Activated B cell treated with CpG ODN at 0.5 μM for 24 hours (primary cell): ENCODE measurements around the gene PGRMC1. TPM values are rescaled to one million over a fixed set of nuclear protein-coding genes. Genes with fewer than 3 reads are reported as not detected.
A peak's percentile ranks its signal among the peaks of the same experiment; 100 is the strongest.

ENCODE experiments used
- ATAC-seq: fragments of 200-7000 bp; cut with Tn5 transposase; one replicate; pipeline ENCODE4 v1.10.0; 2021; ENCODE audit warnings: low read depth, mild to moderate bottlenecking, moderate library complexity
- CTCF ChIA-PET: fragments of 350-600 bp; sonication (Branson Sonifier 250); formaldehyde crosslinking; loops from one replicate; lab custom pipeline; 2021; ENCODE audit warnings: antibody characterized with exemption; lab: Charles Lee
- POLR2A ChIA-PET: fragments of 350-600 bp; sonication (Branson Sonifier 250); formaldehyde crosslinking; loops from one replicate; lab custom pipeline; 2021; ENCODE audit warnings: antibody characterized with exemption; lab: Charles Lee
- DNase-seq: peaks from one replicate; pipeline ENCODE4 v3.0.0; 2022
- H3K27ac Mint-ChIP-seq: one replicate; pipeline ENCODE4 v1.8.0; 2020; ENCODE audit warnings: mixed read lengths
- H3K27me3 Mint-ChIP-seq: one replicate; pipeline ENCODE4 v1.8.0; 2021; ENCODE audit warnings: mixed read lengths
- H3K36me3 Mint-ChIP-seq: one replicate; pipeline ENCODE4 v1.8.0; 2021; ENCODE audit warnings: low read depth, mixed read lengths
- H3K4me1 Mint-ChIP-seq: one replicate; pipeline ENCODE4 v1.8.0; 2021; ENCODE audit warnings: mixed read lengths
- H3K4me3 Mint-ChIP-seq: one replicate; pipeline ENCODE4 v1.8.0; 2020; ENCODE audit warnings: mild to moderate bottlenecking, mixed read lengths
- H3K9me3 Mint-ChIP-seq: one replicate; pipeline ENCODE4 v1.8.0; 2020; ENCODE audit warnings: mixed read lengths
- CTCF ChIP-seq: fragments of 200-600 bp; IDR thresholded peaks from one replicate; pipeline ENCODE4 v1.8.0; 2022; ENCODE audit warnings: antibody characterized with exemption, mild to moderate bottlenecking
- intact Hi-C: fragments of 100-400 bp; cut with micrococcal nuclease; formaldehyde crosslinking; loops from one replicate; pipeline ENCODE4 v1.15.1; 2024
- total RNA-seq: library from RNA; stranded (reverse); gene quantifications from 2 replicates; pipeline ENCODE4 v1.2.3, GENCODE V29; 2022

The PGRMC1 gene
- total RNA-seq, 1 donor from 2014 or later, result 9.8 TPM

GRCh38 chrX:119231936-119232445, 4.1 kb upstream of the PGRMC1 start:
- no peak for TF ChIP-seq CTCF
- no peaks in the 10 kb centered on the region for H3K9me3 Mint-ChIP-seq
- ATAC-seq (no peak), DNase-seq (no peak)
- intact Hi-C loops, result loop anchor here (10.0 kb wide), 2 partner anchors 173 to 257 kb away; partner anchors contain the start of gene LONRF3
- peaks cover 12% of the 10 kb centered on the region for H3K27me3 Mint-ChIP-seq
- POLR2A ChIA-PET, result no interaction called here
- peaks cover 6% of the 10 kb centered on the region for H3K4me1 Mint-ChIP-seq
- CTCF ChIA-PET, result no interaction called here
- H3K4me3 Mint-ChIP-seq, result no peak overlapping the region
- no peak overlapping the region for H3K27ac Mint-ChIP-seq
- H3K36me3 Mint-ChIP-seq, result no peaks in the 10 kb centered on the region

DNA sequence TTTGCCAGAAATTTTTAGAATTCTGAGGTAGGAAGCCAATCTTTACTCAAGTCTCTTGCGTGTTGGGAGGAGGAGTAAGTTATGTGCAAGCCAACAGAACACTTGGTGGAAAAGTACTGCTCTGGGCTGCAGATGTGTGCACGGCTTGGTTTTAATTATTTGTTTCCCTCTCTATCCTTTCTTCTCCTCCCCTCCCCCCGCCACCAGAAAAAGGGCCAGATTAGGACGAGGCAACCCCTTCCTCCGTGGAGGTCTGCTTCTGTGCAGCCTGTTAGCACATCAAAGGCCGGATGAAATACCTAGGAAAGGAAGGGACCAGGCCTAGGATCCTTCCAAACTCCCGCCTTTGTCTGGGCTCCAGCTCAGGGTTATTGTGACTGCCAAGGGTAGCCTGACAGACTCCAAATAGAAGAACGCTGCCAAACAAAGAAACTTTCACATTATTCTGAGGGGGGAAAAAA, 1.0 kb upstream of the PGRMC1 start:
- DNase-seq (no peak), ATAC-seq (no peak)
- intact Hi-C loops, result loop anchor here (10.0 kb wide), 2 partner anchors 170 to 260 kb away; partner anchors contain the start of gene LONRF3
- H3K36me3 Mint-ChIP-seq, result peaks cover under 1% of the 10 kb centered on the region
- H3K27me3 Mint-ChIP-seq, result no peaks in the 10 kb centered on the region
- H3K9me3 Mint-ChIP-seq, result no peaks in the 10 kb centered on the region
- POLR2A ChIA-PET, result no interaction called here
- H3K27ac Mint-ChIP-seq, result no peak overlapping the region
- peaks cover 16% of the 10 kb centered on the region for H3K4me1 Mint-ChIP-seq
- CTCF ChIA-PET, result no interaction called here
- TF ChIP-seq CTCF, result no peak
- H3K4me3 Mint-ChIP-seq, result no peak overlapping the region

DNA sequence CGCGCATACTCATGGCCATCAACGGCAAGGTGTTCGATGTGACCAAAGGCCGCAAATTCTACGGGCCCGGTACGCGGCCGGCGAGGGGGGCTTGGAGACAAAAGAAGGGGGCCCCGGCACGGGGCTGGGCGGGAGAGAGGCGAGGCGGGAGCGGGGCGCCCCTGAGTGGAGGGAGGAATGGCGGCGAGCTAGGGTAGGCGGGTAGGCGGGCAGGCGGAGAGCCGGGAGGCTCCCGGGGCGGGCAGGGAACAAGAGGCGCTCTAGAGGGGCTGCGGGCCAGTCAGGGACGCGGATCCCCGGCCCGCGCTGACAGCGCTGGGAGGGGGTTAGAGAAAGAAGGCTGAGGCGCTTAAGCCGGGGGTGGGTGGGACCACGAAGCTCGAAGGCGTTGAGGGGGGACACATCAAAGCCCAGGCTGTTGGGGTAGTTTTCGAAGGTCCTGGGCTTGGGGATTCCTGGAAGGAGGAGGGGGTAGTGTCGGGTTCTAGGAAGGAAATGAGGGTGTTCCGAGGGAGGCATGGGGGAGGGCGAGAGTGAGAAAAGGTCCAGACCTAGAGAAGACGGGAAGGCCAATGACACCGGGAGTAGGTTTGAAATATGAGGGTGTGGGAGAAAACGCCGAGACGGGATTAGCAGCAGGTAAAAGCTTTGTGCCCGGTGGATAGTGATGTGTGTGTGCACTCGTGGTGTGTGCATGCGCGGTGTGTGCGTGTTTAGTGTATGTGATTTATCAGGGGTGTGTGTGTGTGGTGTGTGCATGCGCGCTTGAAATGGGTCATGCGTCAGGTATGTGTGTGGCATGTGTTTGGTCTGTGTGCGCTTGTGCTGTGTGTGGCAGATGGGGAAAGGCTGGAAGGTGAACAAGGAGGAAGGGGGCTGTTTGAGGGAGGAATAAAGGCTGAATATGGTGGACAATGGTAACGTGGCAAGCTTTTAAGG, 807 bp downstream of the PGRMC1 start:
- H3K4me3 Mint-ChIP-seq, result peak overlapping the region; percentile 89
- peaks cover 16% of the 10 kb centered on the region for H3K4me1 Mint-ChIP-seq
- POLR2A ChIA-PET, result no interaction called here
- DNase-seq, result no peak
- no peaks in the 10 kb centered on the region for H3K9me3 Mint-ChIP-seq
- H3K36me3 Mint-ChIP-seq, result peaks cover 7% of the 10 kb centered on the region
- ATAC-seq, result peak; percentile 10
- CTCF ChIA-PET, result no interaction called here
- peak overlapping the region; percentile 82 for H3K27ac Mint-ChIP-seq
- no peak for TF ChIP-seq CTCF
- intact Hi-C loops, result loop anchor here (2.0 to 10.0 kb wide), 4 partner anchors 30 to 262 kb away; partner anchors contain the start of genes LONRF3 and SLC25A5
- no peaks in the 10 kb centered on the region for H3K27me3 Mint-ChIP-seq

DNA sequence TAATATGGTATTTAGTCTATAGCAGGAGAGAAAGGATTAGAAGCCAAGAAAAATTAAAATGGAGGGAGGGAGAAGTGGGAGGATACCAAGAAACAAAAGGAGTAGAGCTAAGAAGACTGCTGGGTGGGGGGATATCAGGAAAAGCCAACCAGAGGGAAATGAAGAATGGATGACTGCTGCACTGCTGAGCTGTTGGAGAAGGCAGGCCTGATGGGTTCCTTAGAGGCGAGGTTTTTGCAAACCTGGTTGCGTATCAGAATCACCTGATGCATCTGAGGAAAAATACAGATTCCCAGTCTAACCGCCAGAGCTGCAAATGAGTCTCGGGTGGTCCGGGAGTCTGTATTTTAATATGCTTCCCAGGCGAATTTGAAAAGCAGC, 1.5 kb downstream of the PGRMC1 start:
- H3K4me1 Mint-ChIP-seq, result peaks cover 16% of the 10 kb centered on the region
- H3K4me3 Mint-ChIP-seq, result peak overlapping the region; percentile 89
- no peaks in the 10 kb centered on the region for H3K27me3 Mint-ChIP-seq
- intact Hi-C loops, result loop anchor here (2.0 to 10.0 kb wide), 4 partner anchors 29 to 263 kb away; partner anchors contain the start of genes LONRF3 and SLC25A5
- ChIA-PET POLR2A (no interaction called here), CTCF (no interaction called here)
- peaks cover 13% of the 10 kb centered on the region for H3K36me3 Mint-ChIP-seq
- DNase-seq, result no peak
- no peak for ATAC-seq
- peak overlapping the region; percentile 57 for H3K27ac Mint-ChIP-seq
- no peaks in the 10 kb centered on the region for H3K9me3 Mint-ChIP-seq
- TF ChIP-seq CTCF, result no peak

DNA sequence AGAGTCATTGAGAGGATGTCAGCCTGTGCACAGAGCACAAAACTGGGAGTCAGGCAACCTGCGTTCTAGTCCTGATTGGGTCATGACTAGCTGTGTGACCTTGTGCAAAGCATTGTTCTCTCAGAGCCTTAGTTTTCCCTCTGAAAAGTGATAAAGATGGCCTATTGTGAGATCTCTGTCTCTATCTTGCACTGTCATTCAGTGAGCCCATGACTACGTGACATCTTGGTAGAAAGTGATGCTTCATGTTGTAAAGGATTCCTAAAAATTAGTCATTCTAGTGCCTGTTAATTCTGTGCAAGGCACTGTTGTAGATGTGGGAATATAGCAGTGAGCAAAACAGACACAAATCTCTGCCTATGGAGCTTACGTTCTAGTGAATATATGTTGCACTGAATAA, 2.5 kb downstream of the PGRMC1 start:
- ChIA-PET CTCF (no interaction called here), POLR2A (no interaction called here)
- Mint-ChIP-seq H3K36me3 (peaks cover 22% of the 10 kb centered on the region), H3K27ac (no peak overlapping the region), H3K9me3 (no peaks in the 10 kb centered on the region), H3K27me3 (no peaks in the 10 kb centered on the region), H3K4me1 (peaks cover 16% of the 10 kb centered on the region), H3K4me3 (no peak overlapping the region)
- ATAC-seq, result no peak
- TF ChIP-seq CTCF, result no peak
- intact Hi-C loops, result loop anchor here (10.0 kb wide), 2 partner anchors 166 to 264 kb away; partner anchors contain the start of gene LONRF3
- no peak for DNase-seq
